Neural progenitor cell (in vitro differentiated cells): Measurements from ENCODE around the gene ANKRD62. TPM values are rescaled to one million over a fixed set of nuclear protein-coding genes. Genes with fewer than 3 reads are reported as not detected.

Experiments used
- DNase-seq: peaks from one replicate; pipeline ENCODE4 v3.0.0-alpha.2; 2016; ENCODE audit warnings: low spot score
- H2AFZ ChIP-seq: fragments of 200-600 bp; sonication (generic); replicated peaks from 2 replicates; pipeline ENCODE4 v1.6.1; 2016; ENCODE audit warnings: antibody characterized with exemption
- H3F3A ChIP-seq: fragments of 200-600 bp; sonication (generic); 2 replicates; pipeline ENCODE4 v1.6.1; 2016; ENCODE audit warnings: antibody characterized with exemption, low read depth
- H3K27ac ChIP-seq: fragments of 200-600 bp; sonication (generic); 2 replicates; pipeline ENCODE4 v1.5.1; 2016; ENCODE audit warnings: mild to moderate bottlenecking
- H3K27me3 ChIP-seq: fragments of 200-600 bp; sonication (generic); 2 replicates; pipeline ENCODE4 v1.6.1; 2016; ENCODE audit warnings: mild to moderate bottlenecking, moderate library complexity
- H3K36me3 ChIP-seq: fragments of 200-600 bp; sonication (generic); 2 replicates; pipeline ENCODE4 v1.5.1; 2016
- H3K4me1 ChIP-seq: fragments of 200-600 bp; sonication (generic); 2 replicates; pipeline ENCODE4 v1.6.1; 2016; ENCODE audit warnings: mixed run types
- H3K4me2 ChIP-seq: fragments of 200-600 bp; sonication (generic); 2 replicates; pipeline ENCODE4 v1.6.1; 2016
- H3K4me3 ChIP-seq: fragments of 200-600 bp; sonication (generic); 2 replicates; pipeline ENCODE4 v1.5.1; 2016
- H3K79me2 ChIP-seq: fragments of 200-600 bp; sonication (generic); 2 replicates; pipeline ENCODE4 v1.6.1; 2016; ENCODE audit warnings: low read depth
- H3K9ac ChIP-seq: fragments of 200-600 bp; sonication (generic); 2 replicates; pipeline ENCODE4 v1.6.1; 2016
- H3K9me3 ChIP-seq: fragments of 200-600 bp; sonication (generic); 2 replicates; pipeline ENCODE4 v1.5.1; 2016; ENCODE audit warnings: low read depth
- H4K20me1 ChIP-seq: fragments of 200-600 bp; sonication (generic); 2 replicates; pipeline ENCODE4 v1.6.1; 2016; ENCODE audit warnings: low read depth
- H3K27ac Mint-ChIP-seq: 3 replicates; pipeline ENCODE4 v1.8.0; 2021; ENCODE audit warnings: mixed read lengths
- H3K27me3 Mint-ChIP-seq: 2 replicates; pipeline ENCODE4 v1.8.0; 2022; ENCODE audit warnings: low read depth, mild to moderate bottlenecking, inconsistent platforms, moderate library complexity, mixed read lengths; ENCODE audit not compliant: insufficient read depth
- H3K36me3 Mint-ChIP-seq: 3 replicates; pipeline ENCODE4 v1.8.0; 2021; ENCODE audit warnings: mixed read lengths
- H3K4me1 Mint-ChIP-seq: 3 replicates; pipeline ENCODE4 v1.8.0; 2021; ENCODE audit warnings: mixed read lengths
- H3K4me3 Mint-ChIP-seq: 3 replicates; pipeline ENCODE4 v1.8.0; 2021; ENCODE audit warnings: mild to moderate bottlenecking, moderate library complexity, mixed read lengths
- H3K9me3 Mint-ChIP-seq: 3 replicates; pipeline ENCODE4 v1.8.0; 2020; ENCODE audit warnings: mixed read lengths
- CTCF ChIP-seq: fragments of 200-600 bp; sonication (generic); IDR thresholded peaks from 2 replicates; pipeline ENCODE4 v1.5.1; 2017; ENCODE audit warnings: antibody characterized with exemption, mild to moderate bottlenecking
- EZH2 ChIP-seq: fragments of 200-600 bp; sonication (generic); IDR thresholded peaks from 2 replicates; pipeline ENCODE4 v1.6.1; 2017; ENCODE audit warnings: antibody characterized with exemption, mild to moderate bottlenecking, moderate library complexity
- EZH2phosphoT487 ChIP-seq: fragments of 200-600 bp; sonication (generic); IDR thresholded peaks from 2 replicates; pipeline ENCODE4 v1.6.1; 2017; ENCODE audit warnings: antibody characterized with exemption
- total RNA-seq: library from RNA; depleted of rRNA; stranded (reverse); fragments of >200 nt; gene quantifications from 2 replicates; pipeline ENCODE4 v1.2.3, GENCODE V29; 2015; ENCODE audit warnings: low replicate concordance

Gene ANKRD62
- total RNA-seq, 1 donor from 2014 or later, result not detected

GRCh38 chr18:12092398-12093229 is 1.0 kb upstream of the ANKRD62 start:
- H3K4me3 Mint-ChIP-seq, result no peak overlapping the region
- peaks cover 6% of the 10 kb centered on the region for H3K9me3 Mint-ChIP-seq

GRCh38 chr18:12098374-12098773 is 4.7 kb downstream of the ANKRD62 start:
- Histone ChIP-seq H3K36me3 (no peaks in the 10 kb centered on the region), H3K4me2 (no peak overlapping the region), H4K20me1 (no peaks in the 10 kb centered on the region), H3K27ac (no peak overlapping the region), H3K4me1 (no peaks in the 10 kb centered on the region), H3K4me3 (no peak overlapping the region), H3K27me3 (peaks cover 21% of the 10 kb centered on the region), H3F3A (no peaks in the 10 kb centered on the region), H2AFZ (no peak overlapping the region), H3K79me2 (no peaks in the 10 kb centered on the region), H3K9me3 (no peaks in the 10 kb centered on the region), H3K9ac (no peak overlapping the region)
- H3K9me3 Mint-ChIP-seq, result peaks cover 4% of the 10 kb centered on the region
- no peaks in the 10 kb centered on the region for H3K27me3 Mint-ChIP-seq
- no peaks in the 10 kb centered on the region for H3K4me1 Mint-ChIP-seq
- no peak overlapping the region for H3K27ac Mint-ChIP-seq
- no peak for DNase-seq
- no peak for TF ChIP-seq EZH2
- no peak for TF ChIP-seq EZH2phosphoT487
- TF ChIP-seq CTCF, result no peak
- H3K4me3 Mint-ChIP-seq, result no peak overlapping the region
- peaks cover 2% of the 10 kb centered on the region for H3K36me3 Mint-ChIP-seq

More at GRCh38 chr18:12092398-12093229, 1.0 kb upstream of the ANKRD62 start:
- H2AFZ ChIP-seq, result peak overlapping the region; percentile 68
- Mint-ChIP-seq H3K27ac (no peak overlapping the region), H3K36me3 (peaks cover 2% of the 10 kb centered on the region), H3K4me1 (no peaks in the 10 kb centered on the region), H3K27me3 (no peaks in the 10 kb centered on the region)
- DNase-seq, result peak; percentile 72
- H3K36me3 ChIP-seq, result no peaks in the 10 kb centered on the region
- peaks cover 7% of the 10 kb centered on the region for H3K27me3 ChIP-seq
- H3K79me2 ChIP-seq, result no peaks in the 10 kb centered on the region
- no peaks in the 10 kb centered on the region for H3K4me1 ChIP-seq
- no peaks in the 10 kb centered on the region for H3F3A ChIP-seq
- TF ChIP-seq EZH2phosphoT487, result no peak
- no peak for TF ChIP-seq EZH2
- peak; percentile 55 for TF ChIP-seq CTCF
- H3K4me3 ChIP-seq, result no peak overlapping the region
- no peaks in the 10 kb centered on the region for H3K9me3 ChIP-seq
- no peak overlapping the region for H3K27ac ChIP-seq
- H3K9ac ChIP-seq, result no peak overlapping the region
- no peaks in the 10 kb centered on the region for H4K20me1 ChIP-seq
- no peak overlapping the region for H3K4me2 ChIP-seq

GRCh38 chr18:12099160-12099559 is 5.5 kb downstream of the ANKRD62 start:
- Histone ChIP-seq H4K20me1 (no peaks in the 10 kb centered on the region), H3K4me1 (no peaks in the 10 kb centered on the region), H3K9me3 (no peaks in the 10 kb centered on the region), H3K27ac (no peak overlapping the region), H3K79me2 (no peaks in the 10 kb centered on the region), H3K36me3 (no peaks in the 10 kb centered on the region), H2AFZ (no peak overlapping the region), H3K9ac (no peak overlapping the region), H3K27me3 (peaks cover 29% of the 10 kb centered on the region), H3F3A (no peaks in the 10 kb centered on the region), H3K4me3 (no peak overlapping the region), H3K4me2 (no peak overlapping the region)
- H3K36me3 Mint-ChIP-seq, result no peaks in the 10 kb centered on the region
- H3K9me3 Mint-ChIP-seq, result no peaks in the 10 kb centered on the region
- H3K27me3 Mint-ChIP-seq, result no peaks in the 10 kb centered on the region
- no peaks in the 10 kb centered on the region for H3K4me1 Mint-ChIP-seq
- H3K27ac Mint-ChIP-seq, result no peak overlapping the region
- H3K4me3 Mint-ChIP-seq, result no peak overlapping the region
- no peak for TF ChIP-seq CTCF
- no peak for TF ChIP-seq EZH2phosphoT487
- no peak for TF ChIP-seq EZH2
- no peak for DNase-seq
